A549 (cell line): ENCODE data around the gene JARID2. TPM values are rescaled to one million over a fixed set of nuclear protein-coding genes. Genes with fewer than 3 reads are reported as not detected.
A peak's percentile ranks its signal among the peaks of the same experiment; 100 is the strongest.

ENCODE experiments used
- ATAC-seq, 2 experiments: fragments of 200-7000 bp in 1 of 2; fragments of >200 bp in 1 of 2; cut with Nextera tagmentation in 1 of 2; cut with Tn5 transposase in 1 of 2; 3 replicates each; pipeline versions ENCODE4 v1.8.0 to v1.9.1; 2018 to 2020; ENCODE audit warnings: mild to moderate bottlenecking in 1 of 2, moderate library complexity in 1 of 2
- CTCF ChIA-PET: fragments of 300-600 bp; sonication (Branson Sonifier 250); formaldehyde crosslinking; extraction: SDS; loops from one replicate; lab custom pipeline; 2021; ENCODE audit warnings: antibody characterized with exemption, inconsistent platforms; lab: Yijun Ruan, JAX
- POLR2A ChIA-PET: fragments of 350-600 bp; formaldehyde crosslinking; extraction: SDS; loops from one replicate; lab custom pipeline; 2021; ENCODE audit warnings: antibody characterized with exemption, inconsistent platforms; lab: Yijun Ruan, JAX
- DNase-seq, 2 experiments: peaks; one replicate each; pipeline versions ENCODE4 v3.0.0 to v3.0.0-alpha.2; 2011 to 2016; ENCODE audit warnings: low read depth in 1 of 2, low spot score in 1 of 2
- FAIRE-seq: peaks from 2 replicates; lab custom pipeline; 2011; peaks lifted over from hg19 to GRCh38; lab: Jason Lieb, UNC
- H3K27ac ChIP-seq, 2 experiments: fragments of >200 bp; sonication (Bioruptor Twin); formaldehyde crosslinking; 3 replicates each; pipeline ENCODE4 v1.5.1; 2016 to 2017
- H3K4me1 ChIP-seq: fragments of >200 bp; sonication (Bioruptor Twin); formaldehyde crosslinking; 3 replicates; pipeline ENCODE4 v1.6.1; 2016
- H3K4me2 ChIP-seq: fragments of >200 bp; sonication (Bioruptor Twin); formaldehyde crosslinking; 3 replicates; pipeline ENCODE4 v1.6.1; 2016
- H3K4me3 ChIP-seq: fragments of >200 bp; sonication (Bioruptor Twin); formaldehyde crosslinking; 3 replicates; pipeline ENCODE4 v1.5.1; 2016
- H3K9me3 ChIP-seq: fragments of >200 bp; sonication (Bioruptor Twin); formaldehyde crosslinking; 3 replicates; pipeline ENCODE4 v1.6.1; 2016
- BHLHE40 ChIP-seq: IDR thresholded peaks from 2 replicates; pipeline ENCODE4 v1.6.1; 2012; ENCODE audit warnings: low read depth, low read length, inconsistent platforms
- CTCF ChIP-seq: fragments of >200 bp; sonication (Bioruptor Twin); formaldehyde crosslinking; IDR thresholded peaks from 3 replicates; pipeline ENCODE4 v1.5.1; 2016
- E2F6 ChIP-seq: IDR thresholded peaks from 2 replicates; pipeline ENCODE4 v1.6.1; 2012; ENCODE audit warnings: low read depth, borderline replicate concordance
- ELK1 ChIP-seq: fragments of 150-350 bp; IDR thresholded peaks from 2 replicates; pipeline ENCODE4 v1.6.1; 2014; ENCODE audit warnings: low read depth, mild to moderate bottlenecking, low read length
- ESRRA ChIP-seq: fragments of 150-350 bp; IDR thresholded peaks from 2 replicates; pipeline ENCODE4 v1.6.1; 2014; ENCODE audit warnings: mild to moderate bottlenecking, low read length, borderline replicate concordance
- FOSB ChIP-seq: fragments of 250-450 bp; sonication (Bioruptor Pico); IDR thresholded peaks from 2 replicates; pipeline ENCODE4 v1.5.0; 2020; ENCODE audit warnings: mild to moderate bottlenecking, moderate library complexity
- FOXS1 ChIP-seq: fragments of 250-450 bp; sonication (Bioruptor Pico); IDR thresholded peaks from 2 replicates; pipeline ENCODE4 v1.5.0; 2020; ENCODE audit warnings: mild to moderate bottlenecking, moderate library complexity
- HMGXB4 ChIP-seq: fragments of 250-450 bp; sonication (Bioruptor Pico); IDR thresholded peaks from 2 replicates; pipeline ENCODE4 v1.5.0; 2021; ENCODE audit warnings: mild to moderate bottlenecking, moderate library complexity, borderline replicate concordance
- HOXA7 ChIP-seq: fragments of 250-450 bp; sonication (Bioruptor Pico); IDR thresholded peaks from 2 replicates; pipeline ENCODE4 v1.5.0; 2020; ENCODE audit warnings: mild to moderate bottlenecking, moderate library complexity
- HOXB5 ChIP-seq: fragments of 250-450 bp; sonication (Bioruptor Pico); IDR thresholded peaks from 2 replicates; pipeline ENCODE4 v1.5.0; 2020; ENCODE audit warnings: mild to moderate bottlenecking, moderate library complexity
- JUN ChIP-seq, 2 experiments: fragments of >200 bp; sonication (Bioruptor Twin); formaldehyde crosslinking; IDR thresholded peaks; 2 replicates in 1 of 2; 3 replicates in 1 of 2; pipeline ENCODE4 v1.6.1; 2016 to 2017
- KDM1A ChIP-seq: fragments of 200-600 bp; sonication (generic); IDR thresholded peaks from 2 replicates; pipeline ENCODE4 v1.6.1; 2016; ENCODE audit warnings: low read depth, mild to moderate bottlenecking
- MAFK ChIP-seq: fragments of 450-650 bp; IDR thresholded peaks from 2 replicates; pipeline ENCODE4 v1.6.1; 2014; ENCODE audit not compliant: partially characterized antibody
- NPAS2 ChIP-seq: fragments of 250-450 bp; sonication (Bioruptor Pico); IDR thresholded peaks from 2 replicates; pipeline ENCODE4 v1.8.0; 2022; ENCODE audit warnings: mild to moderate bottlenecking, moderate library complexity, borderline replicate concordance
- PHF8 ChIP-seq: fragments of 200-600 bp; sonication (generic); IDR thresholded peaks from 2 replicates; pipeline ENCODE4 v1.6.1; 2016; ENCODE audit warnings: low read depth, mild to moderate bottlenecking, antibody characterized with exemption, moderate library complexity, borderline replicate concordance
- RCOR1 ChIP-seq: fragments of 150-350 bp; IDR thresholded peaks from 2 replicates; pipeline ENCODE4 v1.6.1; 2014; ENCODE audit warnings: antibody characterized with exemption, low read length, low read depth
- RFX5 ChIP-seq: fragments of 450-650 bp; IDR thresholded peaks from 2 replicates; pipeline ENCODE4 v1.7.1; 2014; ENCODE audit warnings: antibody characterized with exemption, mild to moderate bottlenecking, moderate library complexity
- SREBF2 ChIP-seq: fragments of 450-650 bp; IDR thresholded peaks from 2 replicates; pipeline ENCODE4 v1.6.1; 2014; ENCODE audit warnings: mild to moderate bottlenecking, moderate library complexity
- TFCP2L1 ChIP-seq: fragments of 250-450 bp; sonication (Bioruptor Pico); IDR thresholded peaks from 2 replicates; pipeline ENCODE4 v1.5.0; 2021; ENCODE audit warnings: mild to moderate bottlenecking
- ZFP36 ChIP-seq: fragments of 450-650 bp; IDR thresholded peaks from 2 replicates; pipeline ENCODE4 v1.6.1; 2014; ENCODE audit warnings: borderline replicate concordance; ENCODE audit not compliant: partially characterized antibody
- WGBS: methylation state at CpG from one replicate; pipeline ENCODE4 v1.1.6; 2017; ENCODE audit errors: missing lambda C conversion rate; 5-methylcytosine and 5-hydroxymethylcytosine counted together
- polyA plus RNA-seq, 4 experiments: library from polyadenylated mRNA; depleted of rRNA in 3 of 4; stranded (reverse); fragments of >200 nt; fragmentation: RNase III in 1 of 4; extraction: RNeasy Plus Mini Kit Qiagen cat#74134 plus additional on column Dnase treatment in 1 of 4; gene quantifications; 2 replicates in 3 of 4; 3 replicates in 1 of 4; pipeline ENCODE4 v1.2.3, GENCODE V29; 2011 to 2017

Gene JARID2
- polyA plus RNA-seq, 2 of the 4 experiments (the other 2 are of a cell fraction): 7.8 to 8.3 TPM

- FAIRE-seq (no peak), ATAC-seq (no peak), DNase-seq (no peak)
- peak overlapping the region; percentile 69 for H3K4me2 ChIP-seq
- CTCF ChIA-PET: interaction anchor here (0.7 to 1.5 kb wide), 2 partner anchors 40 to 1647 kb away, joined by 3 to 4 read pairs; no protein-coding TSS in a partner anchor
- H3K9me3 ChIP-seq: no peaks in the 10 kb centered on the region
- no peak overlapping the region for H3K4me3 ChIP-seq
- TF ChIP-seq FOXS1 (no peak), RFX5 (no peak), HOXA7 (no peak), NPAS2 (CRISPR knock-in tag) (no peak), E2F6 (no peak), CTCF (no peak), HMGXB4 (CRISPR knock-in tag) (no peak), FOSB (CRISPR knock-in tag) (no peak), ESRRA (no peak), JUN (IDR thresholded peaks at IDR 0.05) (no peak), ZFP36 (no peak), SREBF2 (no peak), PHF8 (no peak), HOXB5 (no peak), RCOR1 (no peak), BHLHE40 (no peak), KDM1A (no peak), ELK1 (no peak), TFCP2L1 (CRISPR knock-in tag) (no peak)
- H3K27ac ChIP-seq: no peak overlapping the region; a peak in 1 of 6 replicates
- POLR2A ChIA-PET: no interaction called here
- WGBS: 89% methylated on average over 1 of the region's 1 CpG
- peaks cover 40% of the 10 kb centered on the region for H3K4me1 ChIP-seq
Measured at GRCh38 chr6:15401120-15401519, 155.3 kb downstream of the JARID2 start.

GRCh38 chr6:15401769-15402250 lies 155.9 kb downstream of the JARID2 start:
- ATAC-seq: peak in 1 of 2 experiments; percentile 35; a peak in 2 of 6 replicates
- peak in 1 of 2 experiments; percentile 10 for DNase-seq
- TF ChIP-seq MAFK (peak; percentile 23), ESRRA (no peak)
- 31% methylated on average over 2 of the region's 2 CpGs for WGBS
- Histone ChIP-seq H3K4me1 (peaks cover 40% of the 10 kb centered on the region), H3K27ac (peak overlapping the region in 1 of 2 experiments; percentile 26; a peak in 1 of 6 replicates), H3K4me2 (peak overlapping the region; percentile 69), H3K9me3 (no peaks in the 10 kb centered on the region), H3K4me3 (no peak overlapping the region)
- CTCF ChIA-PET: interaction anchor here (0.6 to 1.4 kb wide), 4 partner anchors 12 to 192 kb away, joined by 3 read pairs; no protein-coding TSS in a partner anchor
- POLR2A ChIA-PET: no interaction called here
- no peak for FAIRE-seq
